NCI-H146 treated with DMSO at 0.1 percent for 48 hours (cell line): ENCODE measurements around the gene GALT.

Experiments
- DNase-seq: peaks from one replicate; lab custom pipeline; 2025; ENCODE audit not compliant: unreplicated experiment; lab: John Stamatoyannopoulos, UW

GALT gene

GRCh38 chr9:34651876-34652601, 5.6 kb downstream of the GALT start, which contains the start of gene IL11RA:
Gene IL11RA (plus strand): TSS chr9:34652185. CDS start chr9:34655218, 3,033 bp downstream.
- no peak for DNase-seq

- no peak for DNase-seq
These were observed 6.1 kb downstream of the GALT start for GRCh38 chr9:34652602-34653000.

DNA sequence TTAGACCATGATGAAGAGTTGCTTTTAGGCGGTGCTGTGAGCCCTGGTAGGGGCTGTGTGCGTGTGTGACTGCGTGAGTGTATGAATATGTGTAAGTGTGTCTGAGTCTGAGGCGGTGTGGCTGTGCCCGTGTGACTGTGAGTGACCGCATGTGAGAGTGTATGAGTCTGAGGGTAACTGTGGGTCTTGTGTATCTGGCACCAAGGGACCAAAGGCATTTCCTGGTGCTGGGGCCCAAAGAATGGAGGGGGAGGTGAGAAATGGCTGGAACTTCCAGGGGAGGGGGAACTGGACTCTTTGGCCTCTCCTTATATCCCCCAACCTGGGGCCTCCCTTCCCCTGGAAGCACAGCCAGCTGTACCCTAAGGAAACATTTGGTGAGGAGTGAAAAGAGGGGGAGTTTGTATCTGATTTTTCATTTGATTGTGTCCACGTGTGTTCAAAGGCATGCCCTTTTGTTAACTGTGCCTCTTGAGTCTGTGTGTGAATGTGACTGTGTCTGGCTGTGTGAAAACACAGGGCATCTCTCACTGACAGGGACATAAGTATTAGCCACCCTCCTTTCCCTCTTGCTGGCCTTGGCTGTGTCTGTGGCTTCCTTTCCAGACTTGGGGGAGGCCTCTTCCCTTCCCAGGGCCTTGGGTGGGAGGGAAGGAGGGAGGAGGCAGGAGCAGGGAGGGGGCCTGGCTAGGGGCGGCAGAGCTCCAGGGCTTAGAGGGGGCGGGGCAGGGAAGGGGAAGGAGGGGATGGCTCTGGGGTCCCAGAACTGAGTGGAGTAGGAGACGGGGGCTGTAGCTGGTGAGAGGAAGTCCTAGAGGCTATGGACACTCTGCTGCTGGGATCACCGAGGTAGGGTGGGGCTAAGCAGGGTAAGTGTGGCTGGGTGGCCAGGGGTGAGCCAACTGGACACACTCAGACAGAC, 6.9 kb downstream of the GALT start:
- DNase-seq, result no peak

- DNase-seq, result no peak
These were observed 8.0 kb downstream of the GALT start for GRCh38 chr9:34654323-34655051.

DNA sequence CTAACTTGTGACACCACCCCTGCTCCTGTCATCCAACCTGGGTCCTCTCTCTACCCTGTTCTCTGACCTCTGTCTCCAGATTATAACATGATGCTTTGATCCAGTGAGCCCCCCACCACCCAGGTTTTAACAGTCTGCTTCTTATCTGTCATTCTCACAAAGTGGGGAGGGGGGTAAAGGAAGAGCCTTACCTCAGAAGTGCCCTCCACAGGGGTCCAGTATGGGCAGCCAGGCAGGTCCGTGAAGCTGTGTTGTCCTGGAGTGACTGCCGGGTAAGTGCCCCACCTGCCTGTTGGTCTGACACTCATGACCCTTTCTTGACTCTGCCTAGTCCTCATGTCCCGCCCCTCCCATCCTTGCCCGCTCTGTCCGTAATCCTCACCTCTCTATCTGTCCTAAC, 8.9 kb downstream of the GALT start:
- no peak for DNase-seq

- no peak for DNase-seq
These were observed 10.5 kb downstream of the GALT start for GRCh38 chr9:34656992-34657391.

GRCh38 chr9:34658461-34658860, 12.0 kb downstream of the GALT start:
- no peak for DNase-seq

DNA sequence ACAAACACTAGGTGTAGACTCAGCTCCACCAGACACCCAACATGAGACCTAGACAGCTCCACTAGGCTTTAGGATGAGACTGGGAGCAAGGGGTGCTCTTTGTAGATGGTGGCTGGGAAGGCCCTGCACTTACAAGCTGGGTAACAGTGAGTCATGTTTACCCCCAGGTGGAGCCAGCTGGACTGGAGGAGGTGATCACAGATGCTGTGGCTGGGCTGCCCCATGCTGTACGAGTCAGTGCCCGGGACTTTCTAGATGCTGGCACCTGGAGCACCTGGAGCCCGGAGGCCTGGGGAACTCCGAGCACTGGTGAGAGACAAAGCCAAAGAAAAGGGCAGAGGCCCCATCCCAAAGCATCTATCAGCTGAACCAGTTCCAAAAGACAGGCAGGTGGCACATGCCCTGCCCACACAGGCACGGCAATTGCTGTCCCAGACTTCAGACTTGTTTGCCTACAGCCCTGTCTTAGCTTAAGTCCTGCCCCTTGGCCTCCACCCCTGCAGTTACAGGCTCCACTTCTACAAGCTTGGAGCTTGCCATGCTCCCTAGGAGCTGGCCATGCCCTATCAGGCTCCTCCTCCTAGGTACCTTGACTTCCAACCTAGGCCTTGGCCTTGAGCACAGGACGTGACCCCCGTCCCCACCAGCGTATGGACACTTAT, 13.2 kb downstream of the GALT start:
- no peak for DNase-seq

GRCh38 chr9:34662526-34663302, 16.2 kb downstream of the GALT start, which contains the start of gene CCL27:
Gene CCL27 (minus strand): TSS chr9:34662657. CDS start chr9:34662633, 24 bp downstream.
- DNase-seq, result no peak

DNA sequence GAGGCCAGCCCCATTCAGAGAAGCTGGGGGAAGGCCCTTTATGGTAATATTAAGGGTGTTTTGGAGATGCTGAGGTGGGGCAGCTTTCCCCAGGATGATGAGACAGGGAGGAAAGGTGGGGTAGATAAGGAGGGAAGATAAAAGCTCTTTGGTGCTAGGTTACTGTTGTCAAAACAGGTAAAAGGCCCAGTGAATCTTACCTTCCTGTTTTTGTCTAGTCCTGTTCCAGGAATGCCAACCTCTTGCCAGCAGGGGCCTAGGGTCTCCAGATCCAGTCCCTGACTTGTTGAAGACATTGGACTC, 16.8 kb downstream of the GALT start:
- DNase-seq, result no peak

- peak; percentile 40 for DNase-seq
These were observed 18.0 kb downstream of the GALT start for GRCh38 chr9:34664281-34665066.

DNA sequence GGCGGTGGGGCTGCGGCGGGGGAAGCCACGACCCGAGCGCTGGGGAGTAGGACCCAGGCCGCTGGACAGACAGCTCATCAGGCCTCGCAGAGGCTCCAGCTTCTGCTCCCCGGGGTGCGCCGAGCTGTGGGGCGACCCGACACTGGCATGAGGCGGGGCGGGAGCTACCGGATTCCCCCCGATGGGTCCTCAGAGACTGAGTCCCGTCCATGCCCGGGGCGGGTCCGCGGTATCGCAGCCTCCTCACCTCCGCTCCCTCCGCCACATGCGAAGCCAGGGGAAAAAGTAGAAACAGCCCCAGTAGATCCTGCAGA, 18.5 kb downstream of the GALT start:
- DNase-seq, result no peak

- peak; percentile 94 for DNase-seq
These were observed 19.1 kb downstream of the GALT start for GRCh38 chr9:34665381-34666250.

DNA sequence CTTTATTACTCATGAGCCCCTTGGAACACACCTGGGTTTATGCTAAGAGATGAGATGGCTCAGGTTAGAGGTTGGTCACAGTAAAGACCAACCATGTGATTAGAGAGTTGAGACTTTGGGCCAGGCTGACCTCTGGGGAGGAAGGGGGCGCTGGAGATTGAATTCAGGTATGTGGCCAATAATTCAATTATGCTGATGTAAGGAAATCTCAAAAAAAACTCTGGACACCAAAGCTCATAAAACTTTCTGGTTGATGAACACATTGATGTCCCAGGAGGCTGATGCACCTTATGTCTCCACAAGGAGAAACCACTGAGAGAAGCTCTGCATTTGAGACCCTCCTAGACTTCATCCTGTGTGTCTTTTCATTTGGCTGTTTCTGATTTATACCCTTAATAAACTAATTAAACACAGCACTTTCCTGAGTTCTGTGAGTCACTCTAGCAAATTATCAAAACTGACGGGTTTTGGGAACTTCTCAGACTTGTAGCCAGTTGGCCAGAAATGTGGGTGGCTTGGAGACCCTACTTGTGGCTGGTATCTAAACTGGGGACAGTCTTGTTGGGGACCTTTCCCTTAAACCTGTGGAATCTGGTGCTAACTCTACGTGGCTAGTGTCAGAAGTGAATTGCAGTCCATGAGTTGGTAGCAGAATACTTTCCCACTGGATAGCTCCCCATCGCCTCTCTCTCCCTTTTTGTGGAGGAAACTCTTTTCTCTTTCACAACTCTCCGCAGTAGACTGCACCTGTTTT, 23.5 kb downstream of the GALT start:
- DNase-seq, result no peak

- DNase-seq, result no peak
These were observed 24.8 kb downstream of the GALT start for GRCh38 chr9:34671307-34671706.

DNA sequence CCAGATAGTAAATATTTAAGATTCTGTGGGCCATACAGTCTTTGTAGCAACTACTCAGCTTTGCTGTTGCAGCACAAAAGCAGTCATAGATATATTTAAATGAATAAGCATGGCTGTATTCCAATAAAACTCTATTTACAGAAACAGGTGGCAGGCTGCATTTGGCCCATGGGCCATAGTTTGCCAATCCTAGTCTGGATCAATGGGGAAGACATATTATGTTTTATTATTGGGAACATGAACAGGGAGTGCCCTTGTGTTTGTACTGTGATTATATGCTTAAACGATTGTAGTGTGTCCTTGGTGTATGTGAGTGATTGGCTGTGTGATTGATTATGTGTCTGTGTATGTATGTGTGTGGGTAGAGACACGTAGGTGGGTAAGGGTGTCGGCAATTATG, 28.0 kb downstream of the GALT start:
- DNase-seq, result no peak

- DNase-seq, result peak; percentile 83
These were observed 28.7 kb downstream of the GALT start for GRCh38 chr9:34675048-34675714.
